ENCODE results near the gene RBMS1. TPM values are rescaled to one million over a fixed set of nuclear protein-coding genes. Genes with fewer than 3 reads are reported as not detected.

Gene RBMS1
- total and polyA plus RNA-seq, 2 of the 13 experiments (the other 11 are each of a cell fraction or from before 2014, with no cell fraction given), result 55.5 to 110 TPM

GRCh38 chr2:160324917-160325316 is 168.7 kb downstream of the RBMS1 start (continued):
- peak; percentile 70; the same call in 1 of the 2 replicates for TF ChIP-seq TEF (CRISPR knock-in tag; IDR thresholded peaks at IDR 0.05)
- no peak for TF ChIP-seq ZNF616 (CRISPR knock-in tag; IDR thresholded peaks at IDR 0.05; ENCODE audit: low read depth)
- TF ChIP-seq ZSCAN31 (CRISPR knock-in tag; IDR thresholded peaks at IDR 0.05; ENCODE audit: low read depth), result no peak
- no peak for TF ChIP-seq FIP1L1 (IDR thresholded peaks at IDR 0.05; ENCODE audit: borderline replicate concordance, insufficient read depth, low read depth, low read length)
- TF ChIP-seq ZNF124 (CRISPR knock-in tag; IDR thresholded peaks at IDR 0.05), result no peak
- no peak for TF ChIP-seq IRX3 (CRISPR knock-in tag; IDR thresholded peaks at IDR 0.05; ENCODE audit: borderline replicate concordance, low read depth)
- TF ChIP-seq ZFP36L1 (CRISPR knock-in tag; IDR thresholded peaks at IDR 0.05), result no peak
- TF ChIP-seq ZNF644 (CRISPR knock-in tag; IDR thresholded peaks at IDR 0.05; ENCODE audit: low read depth), result peak; percentile 98
- TF ChIP-seq ZNF17 (CRISPR knock-in tag; IDR thresholded peaks at IDR 0.05), result no peak
- TF ChIP-seq NFKB2 (CRISPR knock-in tag; IDR thresholded peaks at IDR 0.05; ENCODE audit: borderline replicate concordance), result no peak
- TF ChIP-seq ZNF776 (CRISPR knock-in tag; IDR thresholded peaks at IDR 0.05), result no peak
- TF ChIP-seq ZBTB46 (CRISPR knock-in tag; IDR thresholded peaks at IDR 0.05; ENCODE audit: borderline replicate concordance), result no peak
- no peak for TF ChIP-seq ATF7 (IDR thresholded peaks at IDR 0.05)
- TF ChIP-seq ATF7 (CRISPR knock-in tag; IDR thresholded peaks at IDR 0.05), result no peak
- TF ChIP-seq HBP1 (CRISPR knock-in tag; IDR thresholded peaks at IDR 0.05; ENCODE audit: low read depth), result no peak
- TF ChIP-seq SKIL (CRISPR knock-in tag; IDR thresholded peaks at IDR 0.05; ENCODE audit: borderline replicate concordance), result no peak
- TF ChIP-seq ZNF281 (CRISPR knock-in tag; IDR thresholded peaks at IDR 0.05; ENCODE audit: borderline replicate concordance), result no peak
- no peak for TF ChIP-seq ZBTB7B (CRISPR knock-in tag; IDR thresholded peaks at IDR 0.05)
- TF ChIP-seq POLR2AphosphoS5 (IDR thresholded peaks at IDR 0.05; ENCODE audit: low read depth, low read length), result no peak
- no peak for TF ChIP-seq PRPF4 (IDR thresholded peaks at IDR 0.05; ENCODE audit: low read depth, low read length, poor library complexity, severe bottlenecking)
- TF ChIP-seq GLI4 (CRISPR knock-in tag; IDR thresholded peaks at IDR 0.05; ENCODE audit: borderline replicate concordance), result no peak
- peak; percentile 33; the same call in 1 of the 2 replicates for TF ChIP-seq NCOA2 (CRISPR knock-in tag; IDR thresholded peaks at IDR 0.05)
- TF ChIP-seq ZNF614 (CRISPR knock-in tag; IDR thresholded peaks at IDR 0.05; ENCODE audit: borderline replicate concordance), result peak; percentile 48; the same call in 1 of the 2 replicates

Data from HepG2 (cell line).